HG03442 (cell line): ENCODE measurements around the gene EXOC6B.

Experiments used
- ATAC-seq: cut with Tn5 transposase; IDR thresholded peaks from one replicate; pipeline ENCODE4 v1.9.1; 2021; ENCODE audit warnings: mild to moderate bottlenecking, moderate library complexity; ENCODE audit not compliant: unreplicated experiment

EXOC6B gene

DNA sequence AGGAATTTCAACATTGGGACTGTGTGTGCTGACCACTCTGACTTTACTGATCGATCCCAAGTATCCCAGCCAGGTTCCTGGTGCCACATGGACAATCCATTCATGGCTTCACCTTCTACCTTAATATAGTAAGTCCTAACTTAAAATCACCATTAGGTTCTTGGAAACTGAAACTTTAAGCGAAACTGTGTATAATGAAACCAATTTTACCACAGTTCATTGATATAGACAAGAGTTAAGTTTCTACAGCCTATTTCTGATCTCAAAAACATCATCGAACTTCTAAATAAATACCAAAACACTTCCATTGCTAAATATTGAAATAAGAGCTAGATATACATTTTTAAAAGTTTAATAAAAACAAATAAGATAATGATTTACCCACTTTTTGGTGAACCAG lies 4.4 kb upstream of the EXOC6B start:
- ATAC-seq, result no peak

DNA sequence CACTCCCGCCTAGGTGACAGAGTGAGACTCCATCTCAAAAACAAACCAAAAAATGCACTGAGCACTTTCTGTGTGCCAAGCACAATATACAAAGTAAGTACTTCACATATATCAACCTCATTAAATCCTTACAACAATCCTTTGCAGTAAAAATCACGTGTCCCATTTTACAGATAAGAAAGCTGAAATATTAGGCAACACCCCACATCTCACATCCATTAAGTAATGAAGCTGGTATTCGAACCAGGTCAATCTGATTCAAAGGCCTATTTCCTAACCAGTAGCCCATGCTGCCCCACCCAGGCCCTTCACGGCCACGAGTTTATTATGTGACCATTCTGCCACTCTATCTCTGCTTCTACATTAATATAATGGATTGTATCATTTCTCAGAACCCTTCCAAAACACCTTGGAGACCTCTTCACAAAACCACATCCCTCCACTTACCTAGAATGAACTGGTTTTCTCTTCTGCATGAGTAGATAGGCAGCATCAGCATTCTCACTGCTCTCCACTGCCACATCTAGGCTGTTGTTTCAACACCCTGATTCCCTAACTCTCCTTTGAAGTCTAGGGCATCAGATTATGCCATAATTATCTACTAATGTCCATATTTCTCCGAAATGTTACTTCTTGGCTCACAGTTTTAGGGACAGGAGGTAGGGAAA lies 3.1 kb upstream of the EXOC6B start:
- ATAC-seq, result no peak

DNA sequence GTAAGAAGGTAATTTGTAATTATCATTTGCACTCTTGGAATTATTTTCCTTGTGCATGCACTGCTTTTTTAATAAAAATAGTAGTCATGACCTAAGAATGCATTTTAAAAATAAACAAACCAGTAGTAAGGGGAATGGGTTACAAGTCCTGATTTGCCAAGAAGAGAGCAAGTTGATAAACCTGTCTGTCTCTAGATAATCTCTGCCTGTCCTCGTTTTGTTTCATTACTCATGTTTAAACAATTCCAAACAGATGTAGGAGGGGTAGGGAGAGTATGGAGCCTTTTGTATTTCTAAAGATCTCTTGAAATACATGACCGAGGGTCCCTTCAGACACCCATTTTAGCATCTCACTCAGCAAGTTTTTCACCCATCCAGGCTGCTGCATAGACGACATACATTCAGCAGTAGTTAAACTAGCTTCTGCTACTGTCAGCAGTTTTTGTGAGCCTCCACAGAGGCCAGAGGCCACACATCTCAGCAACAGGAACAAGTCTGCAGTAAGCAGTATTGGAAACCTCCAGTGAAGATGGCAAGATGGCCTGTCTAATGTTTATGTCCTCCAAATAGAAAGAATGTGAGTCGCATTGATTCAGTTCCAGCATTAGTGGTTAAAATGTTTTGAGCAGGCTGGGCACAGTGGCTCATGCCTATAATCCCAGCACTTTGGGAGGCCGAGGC lies 2.3 kb upstream of the EXOC6B start:
- ATAC-seq, result no peak

DNA sequence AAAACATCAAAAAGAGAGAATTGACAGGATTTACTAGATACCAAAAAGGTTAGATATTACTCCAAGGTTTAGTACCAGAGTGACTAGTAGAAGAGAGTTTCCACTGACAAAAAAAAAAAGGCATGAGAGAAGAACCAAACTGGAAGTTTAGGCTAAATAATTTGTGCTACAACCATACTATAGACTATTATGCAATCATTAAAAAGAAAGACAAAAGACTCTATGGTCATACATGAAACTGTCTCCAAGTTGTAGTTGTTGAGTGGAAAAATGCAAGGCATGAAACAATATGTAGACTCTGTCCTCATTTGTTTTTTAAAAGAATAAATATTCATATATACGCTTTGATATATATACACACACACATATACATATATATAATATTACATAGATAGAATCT lies 1.7 kb upstream of the EXOC6B start:
- no peak for ATAC-seq

GRCh38 chr2:72826156-72826477 lies 284 bp upstream of the EXOC6B start:
- no peak for ATAC-seq

- ATAC-seq, result no peak
Observed at GRCh38 chr2:72824224-72824842, 1.5 kb downstream of the EXOC6B start.

- ATAC-seq, result no peak
Observed at GRCh38 chr2:72822794-72823193, 3.0 kb downstream of the EXOC6B start.

- no peak for ATAC-seq
Observed at GRCh38 chr2:72821983-72822382, 3.9 kb downstream of the EXOC6B start.

DNA sequence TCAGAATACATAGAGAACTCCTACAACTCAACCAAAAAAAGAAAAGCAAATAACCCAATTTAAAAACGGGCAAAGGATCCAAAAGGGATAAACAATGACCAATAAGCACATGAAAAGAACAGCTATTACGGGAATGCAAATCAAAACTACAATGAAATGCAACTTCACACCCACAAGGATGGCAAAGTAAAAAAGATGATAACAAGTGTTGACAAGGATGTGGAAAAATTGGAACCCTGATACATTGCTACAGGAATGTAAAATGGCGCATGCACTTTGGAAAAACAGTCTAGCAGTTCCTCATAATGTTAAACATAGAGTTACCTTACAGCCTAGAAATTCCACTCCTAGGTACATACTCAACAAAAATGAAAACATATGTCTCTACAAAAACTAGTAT lies 4.7 kb downstream of the EXOC6B start:
- no peak for ATAC-seq

DNA sequence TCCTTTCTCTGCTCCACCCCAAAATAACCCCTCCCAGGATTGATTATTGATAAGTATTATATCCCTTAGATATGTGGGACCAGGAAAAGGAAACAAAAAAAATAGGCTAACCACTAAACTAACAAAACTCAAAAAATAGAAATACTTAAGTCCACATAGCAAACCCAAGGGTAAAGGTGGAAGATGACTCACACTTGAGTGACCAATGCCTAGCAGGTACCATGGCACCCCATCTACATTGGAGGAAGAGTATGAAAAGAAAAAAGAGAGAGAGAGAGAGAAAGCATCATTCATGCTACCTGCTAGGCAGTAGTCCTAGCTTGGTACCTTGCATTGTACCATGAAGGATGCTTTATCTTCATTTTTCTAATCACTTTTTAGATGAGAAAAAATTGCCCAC lies 6.3 kb downstream of the EXOC6B start:
- ATAC-seq, result no peak

GRCh38 chr2:72815655-72816278 lies 10.1 kb downstream of the EXOC6B start:
- ATAC-seq, result no peak

DNA sequence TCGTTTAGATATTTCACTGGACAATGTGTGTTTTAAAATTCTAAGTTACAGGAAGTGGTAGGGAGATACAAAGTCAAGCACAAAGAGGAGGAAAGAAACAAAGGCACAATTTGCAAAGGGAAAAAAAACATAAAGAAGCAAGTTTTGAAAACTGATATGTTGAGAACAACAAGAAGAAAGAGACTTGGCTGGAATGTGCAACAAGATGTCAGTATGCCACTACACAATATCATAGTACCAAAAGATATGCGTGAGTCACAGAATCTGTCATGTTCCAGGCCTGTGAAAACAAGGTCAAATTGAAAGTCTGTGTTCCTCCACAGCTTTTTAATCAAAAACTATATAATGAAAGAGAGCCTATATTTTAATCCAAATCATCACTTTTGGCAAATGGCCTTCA lies 12.0 kb downstream of the EXOC6B start:
- ATAC-seq, result no peak

DNA sequence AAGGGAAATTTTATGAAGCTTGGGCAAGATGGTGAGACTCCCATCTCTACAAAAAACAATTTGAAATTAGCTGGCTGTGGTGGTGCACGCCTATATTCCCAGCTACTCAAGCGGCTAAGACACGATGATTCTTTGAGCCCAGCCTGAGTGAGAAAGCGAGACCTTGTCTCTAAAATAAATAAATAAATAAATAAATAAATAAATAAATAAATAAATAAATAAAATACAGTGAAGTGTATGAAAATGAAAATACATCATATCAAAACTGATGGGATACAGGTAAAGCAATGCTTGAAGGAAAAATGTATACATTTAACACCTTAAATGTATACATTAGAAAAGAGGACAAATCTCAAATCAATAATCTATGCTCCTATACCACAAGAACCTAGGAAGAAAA lies 15.7 kb downstream of the EXOC6B start:
- ATAC-seq, result no peak

- no peak for ATAC-seq
Observed at GRCh38 chr2:72809095-72809494, 16.7 kb downstream of the EXOC6B start.

DNA sequence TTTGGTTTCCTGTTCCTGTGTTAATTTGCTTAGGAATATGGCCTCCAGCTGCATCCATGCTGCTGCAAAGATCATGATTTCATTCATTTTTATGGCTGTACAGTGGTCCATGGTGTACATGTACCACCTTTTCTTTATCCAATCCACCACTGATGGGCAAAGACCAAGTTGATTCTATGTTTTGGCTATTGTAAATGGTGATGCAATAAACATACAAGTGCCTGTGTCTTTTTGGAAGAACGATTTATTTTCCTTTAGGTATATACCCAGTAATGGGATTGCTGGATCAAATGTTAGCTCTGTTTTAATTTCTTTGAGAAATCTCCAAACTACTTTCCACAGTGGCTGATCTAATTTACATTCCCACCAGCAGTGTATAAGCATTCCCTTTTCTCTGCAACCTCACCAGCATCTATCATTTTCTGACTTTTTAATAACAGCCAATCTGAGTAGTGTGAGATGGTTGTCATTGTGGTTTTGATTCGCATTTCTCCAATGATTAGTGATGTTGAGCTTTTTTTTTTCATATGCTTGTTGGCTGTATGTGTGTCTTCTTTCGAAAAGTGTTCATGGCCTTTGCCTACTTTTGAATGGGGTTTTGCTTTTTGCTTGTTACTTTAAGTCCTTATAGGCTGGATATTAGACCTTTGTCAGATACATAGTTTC lies 19.4 kb downstream of the EXOC6B start:
- no peak for ATAC-seq

DNA sequence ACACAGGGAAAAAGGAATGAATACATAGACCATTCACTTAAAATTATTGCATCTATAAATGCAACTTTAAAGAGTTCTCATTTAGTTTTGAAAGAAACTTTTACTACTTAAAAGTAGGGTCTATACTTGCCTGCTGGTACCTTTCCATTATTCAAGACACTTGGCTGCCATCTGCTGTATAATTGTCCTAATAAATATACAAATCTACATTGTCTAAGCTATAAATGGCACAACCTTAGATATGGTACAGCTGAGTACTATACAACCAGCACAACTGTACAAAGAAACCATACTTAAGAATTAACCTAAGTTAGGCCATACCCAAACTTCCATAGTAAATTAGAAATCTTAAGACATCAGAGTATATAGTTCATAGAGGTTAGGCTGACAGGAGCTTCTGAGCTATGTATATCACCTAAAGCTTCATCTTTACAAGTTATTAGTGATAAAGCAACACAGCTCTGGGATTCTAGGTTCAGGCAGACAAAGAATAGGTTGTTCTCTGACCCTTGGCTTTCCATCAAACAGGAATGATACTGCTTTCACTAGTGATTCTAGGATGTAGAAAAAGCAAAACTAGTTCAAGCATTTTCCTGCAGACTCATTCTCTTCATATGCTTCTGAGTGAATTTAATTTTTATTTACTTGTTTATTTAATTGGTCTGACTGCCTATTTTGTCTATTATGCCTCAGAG lies 22.1 kb downstream of the EXOC6B start:
- ATAC-seq, result no peak

DNA sequence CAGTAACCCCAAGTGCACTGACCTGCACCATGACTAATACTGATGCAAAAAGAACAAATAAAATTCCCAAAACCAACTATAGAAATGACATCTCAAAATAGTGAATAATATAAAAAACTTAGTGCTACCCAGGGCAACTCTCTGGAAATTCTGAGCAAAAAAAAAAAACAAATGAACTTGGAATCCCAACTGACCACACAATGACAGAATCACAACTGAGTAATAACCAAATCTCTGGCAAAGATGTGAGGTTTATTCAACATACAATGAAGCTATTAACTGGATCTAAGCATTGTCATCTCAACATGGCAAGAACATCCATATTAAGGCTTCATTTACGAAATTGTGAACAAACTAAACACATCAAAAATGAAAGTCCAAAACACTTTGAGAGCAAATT lies 22.7 kb downstream of the EXOC6B start:
- no peak for ATAC-seq

- ATAC-seq, result no peak
Observed at GRCh38 chr2:72800492-72800891, 25.3 kb downstream of the EXOC6B start.

DNA sequence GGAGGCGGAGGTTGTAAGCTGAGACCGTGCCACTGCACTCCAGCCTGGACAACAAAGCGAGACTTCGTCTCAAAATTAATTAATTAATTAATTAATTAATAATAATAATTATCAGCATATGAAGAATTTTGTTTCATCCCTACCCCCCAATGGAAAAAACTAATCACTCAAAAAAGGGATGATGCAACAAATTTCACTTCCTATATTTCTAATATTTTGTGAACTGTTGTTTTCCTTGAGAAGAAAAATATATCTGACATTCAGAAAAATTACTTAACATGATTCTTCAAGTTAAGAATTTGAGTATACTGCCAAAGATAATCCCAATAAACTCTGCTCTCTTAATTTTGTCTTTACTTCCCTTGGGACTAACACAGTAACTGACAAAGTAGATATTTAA lies 28.1 kb downstream of the EXOC6B start:
- ATAC-seq, result no peak

DNA sequence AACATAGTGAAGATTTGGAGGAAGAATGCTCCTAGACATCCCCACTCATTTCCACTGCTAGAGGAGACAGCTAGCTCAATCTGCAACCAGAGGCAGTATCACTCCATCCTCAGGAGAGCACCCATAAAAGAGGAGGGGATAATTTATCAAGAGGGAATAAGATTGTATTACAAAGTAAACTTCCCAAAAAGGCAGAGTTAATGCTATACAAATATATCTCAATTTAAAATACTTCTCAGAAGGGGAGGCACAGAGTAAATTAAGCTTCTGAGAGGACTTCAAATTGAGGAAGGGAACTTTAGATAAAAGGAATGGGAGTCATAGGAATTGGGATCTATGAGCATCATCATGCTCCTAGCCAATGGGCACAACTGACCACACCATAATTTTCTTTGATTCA lies 29.1 kb downstream of the EXOC6B start:
- no peak for ATAC-seq

GRCh38 chr2:72794572-72794971 lies 31.3 kb downstream of the EXOC6B start:
- ATAC-seq, result no peak
